Activated CD4-positive, alpha-beta T cell treated with anti-CD3 and anti-CD28 coated beads, Interleukin-10, Interleukin-2, amounts not matched to agents 100 ng/mL and 50 ng/mL, durations not matched to agents 16 hours and 8 hours (primary cell): ENCODE measurements around the gene HNRNPUL2.
"Not testable (repeated sequence)": the region's sequence is repeated elsewhere in the genome, so short reads cannot be mapped to it uniquely, and the experiment has no call there.

Experiments
- DNase-seq: peaks from one replicate; pipeline ENCODE4 v3.0.0-alpha.2; 2020

HNRNPUL2 gene

DNA sequence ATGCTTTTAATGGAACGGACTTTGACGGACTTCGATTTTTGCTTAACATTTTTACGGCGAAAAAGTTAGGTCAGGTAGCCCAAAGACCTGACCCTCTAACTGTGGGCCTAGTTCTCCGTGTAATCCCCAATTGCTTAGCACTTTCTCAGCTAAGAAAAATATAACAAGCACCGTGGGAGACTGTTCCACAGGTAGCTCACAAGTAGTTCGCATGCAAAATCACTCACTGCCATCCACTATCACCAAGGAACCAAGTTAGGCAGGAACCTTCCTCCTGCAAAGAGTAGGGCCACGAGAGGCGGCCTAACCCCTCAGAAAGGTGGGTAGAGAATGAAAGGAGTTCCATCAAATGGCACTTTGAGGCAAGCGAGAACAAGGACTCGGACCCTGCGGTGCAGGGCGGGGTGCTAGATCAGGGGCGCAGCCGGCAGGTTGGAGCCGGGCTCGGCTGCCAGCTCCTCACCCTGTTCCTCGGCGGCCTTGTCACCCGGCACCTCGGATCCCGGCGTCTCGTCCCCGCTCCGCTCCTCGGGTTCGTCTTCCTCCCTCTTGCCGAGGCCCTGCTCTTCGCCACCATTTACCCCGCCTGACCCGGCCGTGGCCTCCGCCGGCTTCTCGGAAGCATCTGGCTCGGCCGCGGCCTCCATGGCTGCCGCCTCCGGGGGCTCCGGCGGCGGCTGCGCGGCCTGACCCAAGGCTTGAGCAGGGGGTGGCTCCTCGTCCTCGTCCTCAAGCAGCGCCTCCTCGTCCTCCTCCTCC, 922 bp downstream of the HNRNPUL2 start:
- no peak for DNase-seq

DNA sequence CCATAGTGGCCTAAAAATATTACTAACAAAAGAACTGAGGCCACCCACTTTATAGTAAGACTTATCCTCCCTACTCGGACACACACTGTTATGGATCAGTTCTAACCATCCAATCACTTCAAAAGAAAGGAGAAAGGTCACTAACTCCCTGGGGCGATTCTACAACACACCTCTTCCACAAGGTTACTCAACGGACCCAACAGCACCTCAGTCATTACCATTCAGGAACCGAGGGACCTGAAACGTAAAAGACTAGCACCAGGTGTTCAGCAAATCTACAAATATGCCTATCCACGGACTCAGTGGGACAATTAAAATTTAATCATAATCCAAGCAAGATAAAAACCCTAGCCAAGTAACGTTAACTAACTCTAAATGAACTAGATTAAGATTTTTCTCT, 1.6 kb downstream of the HNRNPUL2 start:
- no peak for DNase-seq

DNA sequence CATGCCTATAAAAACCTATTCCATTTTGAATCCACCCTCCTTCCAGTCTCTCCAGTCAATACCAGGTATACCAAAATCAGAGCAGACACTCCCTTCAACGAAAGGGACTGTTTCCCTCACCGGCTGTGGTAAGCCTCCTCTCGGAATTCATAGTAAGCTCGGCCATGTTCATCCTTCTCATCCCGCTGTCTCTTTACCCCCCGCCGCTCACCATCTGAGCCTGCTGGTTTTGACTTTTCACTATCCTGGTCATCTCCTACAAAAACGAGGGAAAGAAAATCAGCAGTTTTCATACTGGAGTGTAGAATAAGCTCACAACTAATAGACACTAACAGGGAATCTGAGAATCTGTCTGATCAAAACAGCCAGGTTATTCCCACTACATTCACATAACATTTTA, 3.1 kb downstream of the HNRNPUL2 start:
- DNase-seq: no peak

DNA sequence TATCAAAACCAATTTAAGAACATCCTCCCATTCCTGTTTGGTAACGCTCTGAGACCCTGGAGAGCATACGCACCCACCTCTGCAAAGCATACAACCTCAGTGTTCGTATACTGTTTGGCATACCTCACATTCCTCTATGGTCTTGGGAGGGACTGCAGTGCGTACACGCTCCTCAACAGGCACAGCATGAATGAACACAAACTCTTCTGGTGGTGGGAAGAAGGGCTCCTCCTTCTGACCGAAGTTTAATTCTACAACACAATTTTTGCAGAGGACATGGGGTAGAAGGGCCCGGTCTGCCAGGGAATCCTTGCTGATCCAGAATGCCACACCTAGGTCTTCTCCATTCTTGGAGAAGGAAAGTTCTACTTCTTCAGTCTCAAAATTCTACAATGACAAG, 5.3 kb downstream of the HNRNPUL2 start:
- no peak for DNase-seq

DNA sequence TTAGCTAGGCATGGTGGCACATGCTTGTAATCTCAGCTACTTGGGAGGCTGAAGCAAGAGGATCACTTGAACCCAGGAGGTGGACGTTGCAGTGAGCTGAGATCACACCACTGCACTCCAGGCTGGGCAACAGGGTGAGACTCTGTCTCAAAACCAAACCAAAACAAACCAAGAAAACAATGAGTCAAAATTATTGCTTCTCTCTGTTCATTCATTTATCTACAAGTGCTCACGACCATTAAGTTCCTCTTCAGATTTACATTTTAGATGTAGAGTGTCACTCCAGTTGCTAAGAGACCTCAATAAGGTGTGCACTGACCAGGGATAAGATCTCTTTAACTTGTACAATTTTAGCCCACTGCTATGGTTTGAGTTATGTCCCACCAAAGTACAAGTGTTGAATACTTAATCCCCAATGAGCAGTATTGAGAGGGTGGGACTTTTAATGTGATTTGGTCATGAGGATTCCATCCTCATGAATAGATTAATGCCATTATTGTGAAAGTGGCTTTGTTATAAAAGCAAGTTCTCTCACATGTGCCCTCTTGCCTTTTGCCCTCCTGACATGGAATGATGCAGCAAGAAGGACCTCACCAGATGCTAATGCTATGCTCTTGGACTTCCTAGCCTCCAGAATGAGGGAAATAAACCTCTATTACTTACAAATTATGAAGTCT, 7.8 kb downstream of the HNRNPUL2 start:
- DNase-seq: peak; percentile 40

DNA sequence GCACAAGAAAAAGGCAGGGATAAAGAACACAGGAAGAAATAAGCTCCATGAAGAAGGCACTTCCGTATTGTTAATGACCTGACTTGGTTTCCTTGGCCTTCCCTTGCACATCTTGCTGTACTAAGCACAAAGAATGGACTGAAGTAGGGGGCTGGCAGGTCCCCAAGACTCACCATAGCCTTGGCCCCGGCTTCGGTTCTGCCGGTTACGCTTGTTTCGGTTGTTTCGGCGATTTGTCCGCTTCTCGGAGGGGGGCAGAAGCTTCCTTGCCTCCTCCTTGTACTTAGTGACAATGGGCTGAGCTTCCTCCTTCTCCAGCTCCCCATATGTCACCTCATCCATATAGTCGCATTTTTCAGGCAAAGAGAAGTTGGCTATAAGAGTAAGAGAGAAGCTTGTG, 10.4 kb downstream of the HNRNPUL2 start:
- DNase-seq: no peak

DNA sequence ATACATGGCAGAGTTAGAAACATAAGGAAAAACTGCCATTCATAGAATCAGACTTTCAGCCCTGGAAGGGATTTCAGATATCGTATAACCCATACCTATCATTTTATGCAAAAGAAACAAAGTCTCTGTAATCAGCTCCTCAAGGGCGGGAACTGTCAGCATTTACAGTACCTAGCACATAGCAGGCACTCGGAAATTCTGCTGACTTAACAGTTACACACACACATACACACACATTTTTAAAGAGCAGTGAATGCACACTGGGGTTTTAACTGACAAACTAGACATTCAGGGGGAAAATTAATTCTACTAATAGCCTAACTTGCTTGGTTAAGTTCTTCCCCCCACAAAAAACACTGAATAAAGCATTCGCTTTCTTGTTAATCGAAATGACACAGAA, 11.1 kb downstream of the HNRNPUL2 start:
- DNase-seq: no peak

DNA sequence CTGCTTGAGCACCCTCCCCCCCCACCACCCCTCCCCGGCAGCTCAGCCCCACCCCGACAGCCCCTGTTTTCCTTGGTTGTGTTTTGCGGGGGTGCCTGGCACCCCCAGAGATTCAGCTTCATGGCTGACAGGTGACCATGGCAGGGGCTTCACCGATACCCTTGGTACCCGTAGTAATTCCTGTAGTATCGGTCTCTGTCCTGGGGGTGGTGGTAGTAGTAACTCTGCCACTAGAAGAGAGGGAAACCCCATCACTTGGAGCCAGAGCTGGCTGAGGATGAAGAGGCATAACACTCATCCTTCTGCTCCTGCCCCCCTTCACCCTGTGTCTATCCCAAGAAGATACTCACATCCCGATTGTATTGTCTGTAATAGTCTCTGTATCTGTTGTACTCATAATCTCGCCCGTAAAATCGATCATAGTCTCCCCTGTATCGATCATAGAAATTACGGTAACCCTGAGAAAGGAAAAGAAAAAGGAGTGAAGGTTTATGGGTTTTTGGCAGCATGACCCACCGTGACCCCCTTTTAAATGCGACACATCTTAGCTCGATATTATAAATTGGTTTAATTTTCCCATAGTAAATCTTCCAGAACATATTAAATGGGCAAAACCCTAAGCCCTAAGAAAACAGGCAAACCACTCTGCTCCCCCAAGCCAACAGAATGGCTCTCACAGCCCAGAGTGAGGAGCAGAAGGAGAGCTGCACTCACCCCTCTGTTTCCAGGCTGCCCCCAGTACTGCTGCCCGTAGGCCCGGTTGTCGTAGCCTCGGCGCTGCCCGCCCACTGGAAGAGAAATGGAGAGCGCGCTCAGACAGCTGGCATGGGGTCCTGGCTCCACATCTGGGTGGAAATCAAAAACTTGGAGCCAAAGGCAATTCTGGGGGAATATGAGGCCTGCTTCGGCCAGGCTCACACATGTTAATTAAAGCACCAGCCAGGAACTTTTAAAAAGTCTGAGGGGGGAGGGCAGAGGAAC, 11.8 kb downstream of the HNRNPUL2 start:
- DNase-seq: no peak

DNA sequence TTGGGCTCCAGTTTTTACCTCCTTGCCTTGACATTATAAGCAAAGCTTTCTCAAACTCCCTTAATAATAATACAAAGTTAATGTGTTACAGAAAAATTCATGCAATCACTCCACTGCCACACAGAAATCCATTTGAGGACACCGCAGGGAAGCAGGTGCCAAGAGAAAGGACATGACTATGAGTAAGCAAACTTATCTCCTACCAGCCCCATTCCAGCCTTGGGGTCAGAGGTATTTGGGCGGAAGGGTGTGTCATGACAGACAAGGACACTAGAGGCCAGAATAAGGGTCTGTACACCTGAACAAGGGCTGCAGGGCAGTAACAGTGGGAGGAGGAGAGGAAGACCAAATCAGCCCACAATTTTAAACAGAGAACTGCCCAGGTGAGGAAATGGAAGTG, 13.9 kb downstream of the HNRNPUL2 start:
- DNase-seq: no peak

DNA sequence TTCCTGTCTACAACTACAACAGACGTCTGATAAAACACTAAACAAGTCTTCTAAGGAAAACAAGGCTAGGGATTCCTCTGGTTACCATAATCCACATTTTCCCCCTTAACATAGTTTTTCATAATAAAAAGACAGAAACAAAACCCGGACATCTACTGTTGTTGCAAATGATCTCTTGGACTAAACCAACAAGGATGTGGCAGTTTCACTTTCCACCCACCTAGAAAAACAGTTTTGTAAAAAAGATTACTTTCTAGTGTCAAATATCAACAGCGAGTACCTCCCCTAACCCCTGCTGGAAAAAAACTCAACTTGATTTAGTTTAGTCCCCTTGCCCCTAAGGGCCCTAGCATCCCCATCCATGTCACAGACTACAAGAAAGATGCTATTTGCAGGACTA, 14.4 kb downstream of the HNRNPUL2 start:
- DNase-seq: no peak

DNA sequence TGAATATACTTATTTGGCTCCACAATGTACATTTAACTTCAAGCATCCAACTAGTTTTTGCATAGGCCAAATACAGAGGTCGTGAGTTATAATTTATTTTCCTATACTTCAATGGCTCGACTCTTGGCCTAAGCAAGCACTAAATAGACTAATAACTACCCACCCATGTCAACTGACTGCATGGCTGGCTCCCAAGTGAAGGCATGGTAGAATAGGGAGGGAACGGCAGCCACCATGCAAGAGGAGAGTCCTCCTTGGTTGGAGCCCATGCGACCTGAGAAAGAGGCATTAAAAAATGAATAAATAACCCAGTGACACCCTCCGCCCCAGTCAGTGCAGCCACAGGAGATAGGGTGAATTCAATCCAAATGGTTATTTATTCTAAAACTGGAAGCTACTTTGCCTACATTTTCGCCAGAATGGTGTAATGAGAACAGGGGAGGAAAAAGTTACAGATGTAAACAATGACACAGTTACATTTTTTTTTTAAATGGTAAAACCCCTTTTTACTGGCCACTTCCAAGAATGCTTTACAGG, 14.9 kb downstream of the HNRNPUL2 start:
- DNase-seq: no peak

DNA sequence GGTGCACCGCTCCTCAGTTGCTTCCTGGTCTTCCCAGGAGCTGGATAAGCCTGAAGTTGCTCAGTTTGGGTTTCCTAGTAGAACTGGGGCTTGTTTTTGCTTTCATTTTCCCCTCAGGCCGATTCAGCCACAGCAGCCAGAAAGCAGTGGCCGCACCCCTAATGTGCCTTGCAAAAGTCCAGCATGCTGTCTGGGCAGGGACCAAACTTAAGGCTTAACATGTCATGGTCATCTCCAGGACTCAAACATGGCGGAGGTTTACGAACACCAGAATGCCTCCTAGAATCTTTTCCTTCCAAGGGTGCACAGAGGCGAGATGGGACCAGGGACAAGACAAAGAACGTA, 17.3 kb downstream of the HNRNPUL2 start:
- no peak for DNase-seq

DNA sequence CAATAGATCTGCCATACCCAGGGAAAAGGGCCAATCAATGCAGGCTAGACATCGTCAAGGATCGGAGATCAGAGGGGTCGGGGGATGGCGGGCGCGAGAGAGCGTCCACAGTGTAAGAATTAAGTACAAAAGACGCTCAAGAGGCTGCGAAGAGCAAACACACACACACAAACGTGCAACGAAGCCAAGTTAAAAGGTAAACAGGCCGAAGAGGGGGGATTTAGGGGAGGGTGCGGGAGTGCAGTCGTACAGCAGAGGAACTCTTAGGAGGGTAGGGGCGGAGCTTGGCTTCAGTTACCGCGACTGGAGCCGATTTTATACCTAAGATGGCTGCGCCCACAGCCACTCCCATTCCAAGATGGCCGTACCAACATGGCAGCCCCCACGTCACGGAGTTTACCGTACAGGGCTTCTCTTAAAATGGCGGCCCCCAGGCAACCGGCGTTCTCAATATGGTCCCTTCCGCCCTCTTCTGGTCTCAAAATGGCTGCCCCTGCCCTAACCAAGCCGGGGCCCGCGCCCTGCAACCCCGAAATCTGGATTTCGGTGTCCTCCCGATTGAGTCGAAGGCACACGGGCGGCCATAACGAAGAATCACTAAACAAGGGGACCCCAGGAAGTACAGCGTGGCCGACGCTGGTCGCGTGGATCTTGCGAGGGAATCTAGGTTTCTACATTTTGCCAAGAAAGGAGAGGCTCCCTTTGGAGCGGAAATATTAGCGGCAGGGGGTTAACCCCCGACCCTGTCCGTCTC, 17.8 kb downstream of the HNRNPUL2 start:
- DNase-seq: peak; percentile 98

DNA sequence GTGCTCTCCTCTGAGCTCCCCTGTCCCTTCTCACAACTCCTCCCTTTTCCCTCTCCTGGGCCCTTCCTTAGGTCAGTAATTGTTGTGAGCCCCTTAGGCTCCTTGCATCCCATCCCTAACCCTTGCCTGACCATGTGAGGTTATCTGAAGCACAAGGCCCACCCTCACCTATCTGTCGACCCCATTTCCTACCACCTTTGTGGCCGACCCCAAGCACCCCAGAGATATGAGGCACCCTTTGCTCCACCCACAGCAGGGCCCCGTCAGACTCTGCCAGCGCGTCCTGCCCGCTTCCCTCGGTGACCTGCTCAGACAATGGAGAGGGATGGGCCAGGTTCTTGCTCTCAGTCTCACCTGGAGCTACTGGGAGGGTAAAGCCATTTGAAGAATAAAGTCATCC, 18.5 kb downstream of the HNRNPUL2 start:
- DNase-seq: peak; percentile 43

DNA sequence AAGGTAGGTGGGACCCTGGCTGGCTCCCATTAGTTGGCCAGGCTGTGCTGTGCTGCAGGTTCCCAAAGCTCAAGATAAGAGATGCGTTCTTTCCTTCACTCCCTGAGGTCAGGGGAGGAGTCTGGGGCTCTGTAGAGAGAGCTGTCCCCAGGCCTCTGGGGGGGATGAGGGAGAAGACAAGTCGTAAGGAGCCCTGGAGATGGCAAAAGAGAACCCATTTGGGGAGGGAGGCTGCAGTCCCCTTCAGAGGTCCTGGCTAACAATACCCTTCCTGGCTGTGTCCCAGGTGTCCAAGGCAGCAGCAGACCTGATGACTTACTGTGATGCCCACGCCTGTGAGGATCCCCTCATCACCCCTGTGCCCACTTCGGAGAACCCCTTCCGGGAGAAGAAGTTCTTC, 18.9 kb downstream of the HNRNPUL2 start:
- DNase-seq: no peak

DNA sequence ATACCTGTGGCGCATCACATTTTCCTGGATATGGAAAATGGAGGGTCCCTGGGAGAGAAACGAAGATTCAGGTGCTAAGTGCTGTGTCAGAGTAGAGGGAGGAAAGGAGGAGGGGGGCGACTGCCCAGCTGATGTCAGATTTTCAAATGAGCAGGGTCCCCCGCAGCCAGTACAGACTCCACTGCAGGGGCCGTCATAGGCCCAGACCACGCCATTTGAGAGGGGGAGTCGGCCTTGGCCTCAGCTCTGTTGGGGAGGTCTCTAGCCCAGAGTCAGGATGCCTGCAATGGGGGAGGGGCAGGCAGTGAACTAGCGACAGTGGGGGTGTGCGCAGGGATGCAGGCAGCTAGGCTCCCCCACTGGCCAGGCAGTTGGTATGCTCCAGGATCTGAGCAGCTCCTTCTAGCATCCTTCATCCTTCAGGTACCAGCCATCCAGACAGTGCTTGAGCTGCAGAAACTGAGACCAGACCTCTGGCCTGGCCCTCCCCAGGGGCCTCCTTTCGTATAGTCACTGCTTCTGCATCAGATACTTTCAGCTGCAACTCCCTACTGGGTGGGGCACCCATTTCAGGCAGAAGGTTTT, 19.9 kb downstream of the HNRNPUL2 start, which contains the start of the genes BSCL2 and GNG3:
Gene BSCL2 (minus strand): TSS at position 148 of the 585 bp plus-strand sequence. CDS start 229 bp downstream, outside the sequence.
Gene GNG3 (plus strand): TSS at position 400 of the 585 bp plus-strand sequence. CDS start 620 bp downstream, outside the sequence.
- DNase-seq: no peak

DNA sequence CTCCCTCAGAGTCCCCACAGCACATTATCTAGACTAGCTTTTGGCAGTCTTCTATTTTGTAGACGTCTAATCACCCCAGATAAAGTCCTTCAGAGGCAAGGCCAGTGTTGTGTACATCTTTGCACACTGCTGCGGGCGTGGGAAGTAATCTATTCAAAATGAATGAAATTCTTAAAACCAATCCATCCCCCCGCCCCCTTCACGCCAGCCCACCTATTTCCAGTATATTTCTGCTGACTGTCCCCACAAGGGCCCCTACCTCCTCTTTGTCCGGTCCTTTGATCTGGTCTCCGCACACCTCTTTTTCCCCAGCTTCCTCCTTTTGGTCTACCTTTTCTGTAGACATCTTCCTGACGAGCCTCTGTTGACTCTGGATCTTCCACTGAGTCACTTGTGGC, 20.4 kb downstream of the HNRNPUL2 start:
- DNase-seq: no peak

DNA sequence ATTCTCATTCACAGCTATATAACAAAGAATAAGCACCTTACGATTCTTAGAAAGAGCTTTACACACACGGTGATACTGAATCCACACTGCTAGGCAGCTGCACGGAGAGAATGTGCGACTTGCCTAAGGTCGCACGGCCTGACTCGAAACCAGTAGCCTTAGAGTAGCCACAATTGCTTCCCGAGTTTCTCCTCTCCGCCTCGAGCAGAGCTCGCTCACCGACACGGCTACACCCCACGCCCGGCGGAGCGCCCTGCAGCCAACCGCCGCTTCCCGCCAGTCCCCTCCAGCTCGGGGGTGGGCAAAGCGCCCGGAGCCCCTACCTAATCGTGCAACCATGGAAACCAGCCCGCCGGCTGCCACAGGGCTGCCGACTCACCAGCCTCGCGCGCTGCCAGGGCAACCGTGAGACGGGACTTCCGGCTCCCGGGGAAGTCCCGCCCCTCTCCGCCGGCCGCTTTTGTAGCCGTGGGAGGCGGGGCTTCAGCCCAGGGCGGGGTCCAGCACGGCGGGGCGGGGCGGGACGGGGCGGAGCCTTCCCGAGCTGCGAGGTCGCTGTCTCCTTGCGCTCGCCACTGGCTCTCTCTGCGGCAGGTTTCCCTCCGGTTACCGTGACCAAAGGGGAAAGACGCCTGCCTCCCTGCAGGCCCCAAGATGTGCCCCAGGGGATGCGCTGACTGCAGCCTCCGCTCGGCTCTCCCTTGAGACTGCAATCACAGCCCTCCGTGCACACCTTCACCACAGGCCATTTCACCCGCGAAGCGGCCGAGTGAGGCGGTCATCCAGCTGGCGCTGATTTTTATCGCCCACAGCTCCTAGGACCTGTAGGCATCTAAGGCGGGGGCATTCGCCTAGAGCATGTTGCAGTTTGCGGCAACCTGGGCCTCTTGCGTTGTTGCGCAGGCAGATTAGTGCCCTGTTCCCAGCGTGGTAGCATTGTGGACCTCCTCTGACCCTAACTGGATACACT, 21.1 kb downstream of the HNRNPUL2 start:
- DNase-seq: peak; percentile 97

DNA sequence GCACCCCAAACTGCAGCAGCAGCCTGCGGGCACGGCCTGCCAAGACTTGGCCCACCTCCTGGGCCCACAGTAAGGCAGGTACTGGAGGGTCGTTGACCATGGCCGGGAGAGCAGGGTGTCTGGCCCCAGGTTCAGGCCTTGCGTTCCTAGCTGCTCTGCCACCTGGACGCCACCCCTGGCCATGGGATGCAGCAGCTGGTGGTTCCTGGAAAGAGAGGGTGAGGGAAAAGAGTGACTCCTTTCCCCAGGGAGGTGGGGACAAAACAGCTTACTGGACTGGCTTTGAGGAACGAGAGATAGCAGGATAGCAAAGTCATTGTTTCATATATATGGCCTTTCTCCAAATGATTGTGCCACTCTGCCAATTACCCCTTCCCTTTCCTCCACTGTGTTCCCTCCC, 21.8 kb downstream of the HNRNPUL2 start:
- DNase-seq: no peak

DNA sequence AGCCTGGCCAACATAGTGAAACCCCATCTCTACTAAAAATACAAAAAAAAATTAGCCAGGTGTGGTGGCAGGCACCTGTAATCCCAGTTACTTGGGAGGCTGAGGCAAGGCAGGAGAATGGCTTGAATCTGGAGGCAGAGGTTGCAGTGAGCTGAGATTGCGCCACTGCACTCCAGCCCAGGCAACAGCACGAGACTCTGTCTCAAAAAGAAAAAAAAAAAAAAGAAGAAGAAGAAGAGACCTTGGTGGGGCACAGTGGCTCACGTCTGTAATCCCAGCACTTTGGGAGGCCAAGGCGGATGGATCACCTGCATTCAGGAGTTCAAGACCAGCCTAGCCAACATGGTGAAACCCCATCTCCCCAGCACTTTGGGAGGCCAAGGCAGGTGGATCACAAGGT, 23.3 kb downstream of the HNRNPUL2 start:
- DNase-seq: not testable (repeated sequence)

DNA sequence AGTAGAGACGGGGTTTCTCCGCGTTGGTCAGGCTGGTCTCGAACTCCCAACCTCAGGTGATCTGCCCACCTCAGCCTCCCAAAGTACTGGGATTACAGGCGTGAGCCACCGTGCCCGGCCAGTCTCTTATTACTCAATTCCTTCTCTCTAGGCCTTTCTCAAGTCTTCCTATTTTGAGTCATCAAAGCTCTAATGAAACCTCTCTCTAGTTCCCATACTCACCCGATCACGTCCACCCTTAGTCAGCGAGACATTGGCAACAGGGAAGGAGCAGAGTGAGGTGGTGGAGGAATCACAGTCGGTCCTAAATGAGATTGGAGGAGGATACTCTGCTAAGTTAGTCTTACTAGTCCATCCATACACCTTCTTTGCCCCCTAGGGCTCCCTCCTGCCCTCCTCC, 25.0 kb downstream of the HNRNPUL2 start:
- peak; percentile 70 for DNase-seq
